GM23338 (cell line): Measurements from ENCODE around the gene FAM89A.

Experiments
- ETS1 ChIP-seq: IDR thresholded peaks from 2 replicates; pipeline ENCODE4 v1.6.1; 2016; ENCODE audit warnings: antibody characterized with exemption
- EZH2 ChIP-seq: fragments of 200-600 bp; sonication (generic); IDR thresholded peaks from one replicate; pipeline ENCODE4 v1.8.0; 2017; ENCODE audit warnings: antibody characterized with exemption, mild to moderate bottlenecking, low read depth; ENCODE audit not compliant: unreplicated experiment
- NANOG ChIP-seq: IDR thresholded peaks from 2 replicates; pipeline ENCODE4 v1.6.1; 2016; ENCODE audit warnings: antibody characterized with exemption, borderline replicate concordance
- POLR2AphosphoS5 ChIP-seq: IDR thresholded peaks from 2 replicates; pipeline ENCODE4 v1.6.1; 2016; ENCODE audit warnings: antibody characterized with exemption, low read depth
- TF ChIP-seq, protein P1 (sequence below), 2 experiments: fragments of 200-600 bp in 1 of 2; sonication (generic) in 1 of 2; conservative IDR thresholded peaks; 2 replicates each; pipeline versions ENCODE4 v1.5.1 to v1.6.1; 2016 to 2017; ENCODE audit warnings: antibody characterized with exemption in 2 of 2, low read depth in 2 of 2, mild to moderate bottlenecking in 2 of 2, moderate library complexity in 1 of 2

GRCh38 chr1:231028682-231029081, 11.4 kb downstream of the FAM89A start:
- TF ChIP-seq POLR2AphosphoS5 (no peak), EZH2 (no peak), ETS1 (no peak), NANOG (no peak)
- TF ChIP-seq, protein P1, sequence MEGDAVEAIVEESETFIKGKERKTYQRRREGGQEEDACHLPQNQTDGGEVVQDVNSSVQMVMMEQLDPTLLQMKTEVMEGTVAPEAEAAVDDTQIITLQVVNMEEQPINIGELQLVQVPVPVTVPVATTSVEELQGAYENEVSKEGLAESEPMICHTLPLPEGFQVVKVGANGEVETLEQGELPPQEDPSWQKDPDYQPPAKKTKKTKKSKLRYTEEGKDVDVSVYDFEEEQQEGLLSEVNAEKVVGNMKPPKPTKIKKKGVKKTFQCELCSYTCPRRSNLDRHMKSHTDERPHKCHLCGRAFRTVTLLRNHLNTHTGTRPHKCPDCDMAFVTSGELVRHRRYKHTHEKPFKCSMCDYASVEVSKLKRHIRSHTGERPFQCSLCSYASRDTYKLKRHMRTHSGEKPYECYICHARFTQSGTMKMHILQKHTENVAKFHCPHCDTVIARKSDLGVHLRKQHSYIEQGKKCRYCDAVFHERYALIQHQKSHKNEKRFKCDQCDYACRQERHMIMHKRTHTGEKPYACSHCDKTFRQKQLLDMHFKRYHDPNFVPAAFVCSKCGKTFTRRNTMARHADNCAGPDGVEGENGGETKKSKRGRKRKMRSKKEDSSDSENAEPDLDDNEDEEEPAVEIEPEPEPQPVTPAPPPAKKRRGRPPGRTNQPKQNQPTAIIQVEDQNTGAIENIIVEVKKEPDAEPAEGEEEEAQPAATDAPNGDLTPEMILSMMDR (conservative IDR thresholded peaks at IDR 0.05; ENCODE audit: low read depth in 2 of 2) = no peak
